Hepatocyte (in vitro differentiated cells): ENCODE results near the gene NPC2. TPM values are rescaled to one million over a fixed set of nuclear protein-coding genes. Genes with fewer than 3 reads are reported as not detected.

Experiments used
- DNase-seq: peaks from one replicate; pipeline ENCODE4 v3.0.0-alpha.2; 2016; ENCODE audit warnings: low spot score
- H2AFZ ChIP-seq: fragments of 200-600 bp; sonication (generic); 2 replicates; pipeline ENCODE4 v1.6.0; 2016; ENCODE audit warnings: antibody characterized with exemption, mild to moderate bottlenecking
- H3K27ac ChIP-seq: fragments of 200-600 bp; sonication (generic); 2 replicates; pipeline ENCODE4 v1.5.1; 2016; ENCODE audit warnings: mild to moderate bottlenecking
- H3K27me3 ChIP-seq: fragments of 200-600 bp; sonication (generic); 2 replicates; pipeline ENCODE4 v1.6.1; 2016
- H3K36me3 ChIP-seq: fragments of 200-600 bp; sonication (generic); replicated peaks from 2 replicates; pipeline ENCODE4 v1.5.1; 2016; ENCODE audit warnings: low read depth; ENCODE audit not compliant: insufficient read depth
- H3K4me1 ChIP-seq: fragments of 200-600 bp; sonication (generic); 2 replicates; pipeline ENCODE4 v1.5.1; 2016; ENCODE audit warnings: mild to moderate bottlenecking, moderate library complexity; ENCODE audit not compliant: insufficient read depth
- H3K4me2 ChIP-seq: fragments of 200-600 bp; sonication (generic); 2 replicates; pipeline ENCODE4 v1.6.0; 2016
- H3K4me3 ChIP-seq: fragments of 200-600 bp; sonication (generic); 2 replicates; pipeline ENCODE4 v1.5.1; 2016; ENCODE audit warnings: mild to moderate bottlenecking
- H3K79me2 ChIP-seq: fragments of 200-600 bp; sonication (generic); 2 replicates; pipeline ENCODE4 v1.6.0; 2017; ENCODE audit warnings: mild to moderate bottlenecking
- H3K9me2 ChIP-seq: fragments of 200-600 bp; sonication (generic); replicated peaks from 2 replicates; pipeline ENCODE4 v1.6.0; 2017; ENCODE audit warnings: mild to moderate bottlenecking; ENCODE audit not compliant: insufficient read depth
- H3K9me3 ChIP-seq: fragments of 200-600 bp; sonication (generic); 2 replicates; pipeline ENCODE4 v1.5.1; 2016; ENCODE audit warnings: low read depth, mild to moderate bottlenecking
- H4K20me1 ChIP-seq: fragments of 200-600 bp; sonication (generic); 2 replicates; pipeline ENCODE4 v1.6.0; 2016; ENCODE audit warnings: mild to moderate bottlenecking; ENCODE audit not compliant: insufficient read depth, poor library complexity, severe bottlenecking
- EZH2 ChIP-seq: fragments of 200-600 bp; sonication (generic); IDR thresholded peaks from 2 replicates; pipeline ENCODE4 v1.6.1; 2016; ENCODE audit warnings: antibody characterized with exemption, mild to moderate bottlenecking, borderline replicate concordance
- EZH2phosphoT487 ChIP-seq: fragments of 200-600 bp; sonication (generic); IDR thresholded peaks from one replicate; pipeline ENCODE4 v1.6.1; 2018; ENCODE audit warnings: antibody characterized with exemption, mild to moderate bottlenecking, low read depth, moderate library complexity; ENCODE audit not compliant: unreplicated experiment, severe bottlenecking
- WGBS: methylation state at CpG from one replicate; pipeline ENCODE4 v1.1.6; 2016; ENCODE audit warnings: low lambda C conversion rate; ENCODE audit errors: missing lambda C conversion rate; 5-methylcytosine and 5-hydroxymethylcytosine counted together
- polyA plus RNA-seq: library from polyadenylated mRNA; unstranded; fragments of >200 nt; fragmentation: Nextera tagmentation; extraction: Ambion mirVana; gene quantifications from 2 replicates; pipeline ENCODE4 v1.2.1, GENCODE V29; 2016
- total RNA-seq: library from RNA; depleted of rRNA; stranded (reverse); fragments of >200 nt; gene quantifications from 2 replicates; pipeline ENCODE4 v1.2.3, GENCODE V29; 2014
- TF ChIP-seq, protein P1 (sequence below): fragments of 200-600 bp; sonication (generic); IDR thresholded peaks from 2 replicates; pipeline ENCODE4 v1.5.1; 2016; ENCODE audit warnings: antibody characterized with exemption, mild to moderate bottlenecking; ENCODE audit not compliant: poor library complexity

NPC2 gene
- total and polyA plus RNA-seq, 2 experiments from 2014 or later, result 602 to 1,339 TPM

DNA sequence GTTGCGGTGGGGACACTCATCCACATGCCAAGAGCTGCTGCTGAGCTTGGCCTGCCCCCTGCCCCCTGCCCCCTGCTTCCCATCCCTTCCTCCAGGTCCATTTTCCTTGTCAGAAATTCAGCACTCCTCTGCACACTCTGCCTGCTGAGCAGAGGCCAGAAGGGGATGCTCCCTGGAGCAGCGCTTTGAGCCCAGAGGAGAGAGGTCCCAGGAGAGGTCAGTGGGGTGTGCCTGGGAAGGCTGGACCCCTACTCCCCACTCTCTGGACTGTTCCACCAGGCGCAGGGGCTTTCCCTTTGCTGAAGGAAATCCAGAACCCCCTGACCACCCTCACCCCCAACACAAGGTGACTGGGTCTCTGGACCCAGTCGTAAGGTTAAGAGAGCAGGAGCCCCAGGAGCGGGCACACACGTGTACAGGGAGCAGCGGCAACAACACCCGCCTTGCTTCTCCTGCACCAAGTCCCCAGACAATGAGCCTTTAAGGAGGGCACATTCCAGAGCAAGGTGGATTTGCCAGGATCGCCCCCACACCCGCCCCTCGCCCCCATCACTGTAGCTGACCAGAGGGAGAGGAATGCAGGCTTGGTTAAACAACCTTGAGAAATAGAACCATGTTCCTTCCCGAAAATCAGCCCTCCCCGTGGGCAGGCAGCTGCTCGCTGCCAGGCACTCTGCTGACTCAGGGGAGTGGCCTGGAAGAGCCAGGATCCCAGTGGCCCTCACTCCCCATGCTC lies 31.1 kb upstream of the NPC2 start:
- Histone ChIP-seq H3K79me2 (no peaks in the 10 kb centered on the region), H3K4me1 (no peaks in the 10 kb centered on the region), H4K20me1 (no peaks in the 10 kb centered on the region), H3K9me2 (no peaks in the 10 kb centered on the region), H2AFZ (no peak overlapping the region), H3K27me3 (no peaks in the 10 kb centered on the region), H3K4me2 (no peak overlapping the region), H3K36me3 (no peaks in the 10 kb centered on the region), H3K27ac (no peak overlapping the region), H3K4me3 (no peak overlapping the region), H3K9me3 (no peaks in the 10 kb centered on the region)
- no peak for TF ChIP-seq EZH2phosphoT487
- no peak for TF ChIP-seq EZH2
- TF ChIP-seq, protein P1, sequence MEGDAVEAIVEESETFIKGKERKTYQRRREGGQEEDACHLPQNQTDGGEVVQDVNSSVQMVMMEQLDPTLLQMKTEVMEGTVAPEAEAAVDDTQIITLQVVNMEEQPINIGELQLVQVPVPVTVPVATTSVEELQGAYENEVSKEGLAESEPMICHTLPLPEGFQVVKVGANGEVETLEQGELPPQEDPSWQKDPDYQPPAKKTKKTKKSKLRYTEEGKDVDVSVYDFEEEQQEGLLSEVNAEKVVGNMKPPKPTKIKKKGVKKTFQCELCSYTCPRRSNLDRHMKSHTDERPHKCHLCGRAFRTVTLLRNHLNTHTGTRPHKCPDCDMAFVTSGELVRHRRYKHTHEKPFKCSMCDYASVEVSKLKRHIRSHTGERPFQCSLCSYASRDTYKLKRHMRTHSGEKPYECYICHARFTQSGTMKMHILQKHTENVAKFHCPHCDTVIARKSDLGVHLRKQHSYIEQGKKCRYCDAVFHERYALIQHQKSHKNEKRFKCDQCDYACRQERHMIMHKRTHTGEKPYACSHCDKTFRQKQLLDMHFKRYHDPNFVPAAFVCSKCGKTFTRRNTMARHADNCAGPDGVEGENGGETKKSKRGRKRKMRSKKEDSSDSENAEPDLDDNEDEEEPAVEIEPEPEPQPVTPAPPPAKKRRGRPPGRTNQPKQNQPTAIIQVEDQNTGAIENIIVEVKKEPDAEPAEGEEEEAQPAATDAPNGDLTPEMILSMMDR, result no peak
- 83% methylated on average over 14 of the region's 14 CpGs for WGBS
- DNase-seq, result no peak

DNA sequence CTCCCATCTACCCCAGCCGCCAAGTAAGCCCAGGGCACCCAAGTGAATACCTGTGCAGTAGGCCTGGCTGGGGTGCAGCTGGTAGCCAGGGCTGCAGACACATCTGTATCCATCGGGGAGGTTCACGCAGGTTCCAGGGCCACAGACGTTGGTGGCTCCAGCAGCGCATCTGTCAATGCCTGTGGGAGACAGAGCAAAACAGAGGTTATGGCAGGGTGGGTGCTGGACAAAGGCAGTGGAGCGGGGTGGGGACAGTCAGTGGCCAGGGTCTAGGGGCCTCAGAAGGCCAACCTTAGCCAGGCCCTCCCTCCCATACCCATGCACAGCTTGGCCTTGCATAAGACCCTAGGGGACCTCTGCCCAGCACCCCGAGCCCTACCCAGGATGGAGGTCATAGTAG lies 29.6 kb upstream of the NPC2 start:
- Histone ChIP-seq H2AFZ (no peak overlapping the region), H4K20me1 (no peaks in the 10 kb centered on the region), H3K4me2 (no peak overlapping the region), H3K9me2 (no peaks in the 10 kb centered on the region), H3K79me2 (no peaks in the 10 kb centered on the region), H3K4me1 (no peaks in the 10 kb centered on the region), H3K4me3 (no peak overlapping the region), H3K36me3 (no peaks in the 10 kb centered on the region), H3K9me3 (no peaks in the 10 kb centered on the region), H3K27ac (no peak overlapping the region), H3K27me3 (no peaks in the 10 kb centered on the region)
- 96% methylated on average over 7 of the region's 7 CpGs for WGBS
- TF ChIP-seq, protein P1, result no peak
- TF ChIP-seq EZH2phosphoT487 (no peak), EZH2 (no peak)
- DNase-seq, result no peak

DNA sequence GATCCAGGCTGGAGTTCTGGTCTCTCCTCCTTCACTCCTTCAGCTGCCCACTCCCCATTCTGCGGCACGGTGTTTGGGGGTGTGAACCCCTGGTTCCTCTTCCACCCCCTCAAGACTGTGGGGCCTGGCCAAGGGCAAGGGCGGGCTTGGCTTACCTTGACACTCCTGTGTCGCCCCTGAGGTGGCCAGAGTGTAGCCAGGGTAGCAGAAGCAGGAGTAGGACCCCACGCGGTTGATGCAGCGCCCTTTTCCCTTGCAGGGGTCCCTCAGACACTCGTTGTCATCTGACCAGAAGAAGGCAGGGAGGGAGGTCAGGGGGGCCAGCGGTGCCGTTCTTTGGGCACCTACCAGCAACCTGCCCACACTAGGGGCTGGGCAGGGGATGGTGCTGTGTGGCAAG lies 28.7 kb upstream of the NPC2 start:
- H3K79me2 ChIP-seq, result no peaks in the 10 kb centered on the region
- H2AFZ ChIP-seq, result no peak overlapping the region
- H3K9me2 ChIP-seq, result no peaks in the 10 kb centered on the region
- H3K4me2 ChIP-seq, result no peak overlapping the region
- 95% methylated on average over 10 of the region's 10 CpGs for WGBS
- no peaks in the 10 kb centered on the region for H3K27me3 ChIP-seq
- no peaks in the 10 kb centered on the region for H4K20me1 ChIP-seq
- H3K4me1 ChIP-seq, result no peaks in the 10 kb centered on the region
- TF ChIP-seq, protein P1, result no peak
- TF ChIP-seq EZH2phosphoT487 (no peak), EZH2 (no peak)
- no peak overlapping the region for H3K4me3 ChIP-seq
- no peak overlapping the region for H3K27ac ChIP-seq
- no peak for DNase-seq
- no peaks in the 10 kb centered on the region for H3K9me3 ChIP-seq
- no peaks in the 10 kb centered on the region for H3K36me3 ChIP-seq
